Endothelial cell of umbilical vein (primary cell): ENCODE results near the gene CLIC5. TPM values are rescaled to one million over a fixed set of nuclear protein-coding genes. Genes with fewer than 3 reads are reported as not detected.
"Not testable (repeated sequence)": the region's sequence is repeated elsewhere in the genome, so short reads cannot be mapped to it uniquely, and the experiment has no call there.

ENCODE experiments used
- BruUV-seq: library from RNA; stranded (reverse); fragments of 400-500 nt; replicated peaks from 2 replicates; lab custom pipeline; 2021; lab: Mats Ljungman, UMichigan
- CTCF ChIA-PET: fragments of 300-600, 350-600 bp; sonication (Branson Sonifier 250); formaldehyde crosslinking; loops from one replicate; lab custom pipeline; 2021; ENCODE audit warnings: antibody characterized with exemption, inconsistent platforms; lab: Charles Lee
- POLR2A ChIA-PET: fragments of 300-600, 350-600 bp; sonication (Branson Sonifier 250); formaldehyde crosslinking; loops from one replicate; lab custom pipeline; 2021; ENCODE audit warnings: antibody characterized with exemption, inconsistent platforms; lab: Charles Lee
- DNase-seq: peaks from one replicate; pipeline ENCODE4 v3.0.0-alpha.2; 2011; ENCODE audit warnings: low read depth, low spot score
- FAIRE-seq: peaks from 2 replicates; lab custom pipeline; 2011; peaks lifted over from hg19 to GRCh38; lab: Jason Lieb, UNC
- H2AFZ ChIP-seq: 2 replicates; pipeline ENCODE4 v1.6.0; 2012; ENCODE audit warnings: low read depth, low read length, control low read depth, inconsistent platforms
- H3K27ac ChIP-seq: 2 replicates; pipeline ENCODE4 v1.5.1; 2011; ENCODE audit warnings: low read depth, mild to moderate bottlenecking, control low read depth, low read length, moderate library complexity; ENCODE audit not compliant: insufficient read depth
- H3K27me3 ChIP-seq, 2 experiments: 2 replicates each; pipeline versions ENCODE4 v1.6.0 to v1.6.1; 2011; ENCODE audit warnings: low read length in 2 of 2, mixed read lengths in 1 of 2; ENCODE audit not compliant: control insufficient read depth in 2 of 2, insufficient read depth in 2 of 2
- H3K36me3 ChIP-seq, 2 experiments: 2 replicates in 1 of 2; 3 replicates in 1 of 2; pipeline ENCODE4 v1.5.1; 2011; ENCODE audit warnings: low read length in 2 of 2, mild to moderate bottlenecking in 1 of 2, moderate library complexity in 1 of 2; ENCODE audit not compliant: control insufficient read depth in 2 of 2, insufficient read depth in 2 of 2; ENCODE audit errors: extremely low read depth in 1 of 2
- H3K4me1 ChIP-seq: 3 replicates; pipeline ENCODE4 v1.5.1; 2011; ENCODE audit warnings: mild to moderate bottlenecking, low read length; ENCODE audit not compliant: control insufficient read depth, insufficient read depth; ENCODE audit errors: extremely low read depth
- H3K4me2 ChIP-seq: 2 replicates; pipeline ENCODE4 v1.6.1; 2011; ENCODE audit warnings: low read length, control low read depth, mixed read lengths; ENCODE audit not compliant: insufficient read depth
- H3K4me3 ChIP-seq, 3 experiments: fragments of 200-600 bp in 1 of 3; sonication (generic), shearing (Covaris generic) in 1 of 3; replicated peaks in 1 of 3; 2 replicates each; pipeline ENCODE4 v1.5.1; 2011 to 2016; ENCODE audit warnings: control low read depth in 3 of 3, low read length in 3 of 3, mild to moderate bottlenecking in 2 of 3, inconsistent platforms in 1 of 3, low read depth in 1 of 3, moderate library complexity in 1 of 3; ENCODE audit not compliant: insufficient read depth in 1 of 3
- H3K79me2 ChIP-seq: 2 replicates; pipeline ENCODE4 v1.6.0; 2012; ENCODE audit warnings: low read length, inconsistent platforms; ENCODE audit not compliant: control insufficient read depth, insufficient read depth
- H3K9ac ChIP-seq: replicated peaks from 2 replicates; pipeline ENCODE3; 2011; ENCODE audit warnings: low read length, control low read depth; ENCODE audit not compliant: insufficient read depth; ENCODE audit errors: extremely low read depth
- H3K9me1 ChIP-seq: replicated peaks from 3 replicates; pipeline ENCODE4 v1.6.0; 2011; ENCODE audit warnings: mild to moderate bottlenecking, low read length; ENCODE audit not compliant: control insufficient read depth, insufficient read depth; ENCODE audit errors: extremely low read depth
- H3K9me3 ChIP-seq: replicated peaks from 2 replicates; pipeline ENCODE4 v1.5.1; 2012; ENCODE audit warnings: low read length, inconsistent platforms; ENCODE audit not compliant: control insufficient read depth, insufficient read depth
- H4K20me1 ChIP-seq: replicated peaks from 2 replicates; pipeline ENCODE3; 2011; ENCODE audit warnings: mild to moderate bottlenecking, low read length; ENCODE audit not compliant: control insufficient read depth, insufficient read depth; ENCODE audit errors: extremely low read depth
- CTCF ChIP-seq, 2 donors: IDR thresholded peaks; 1 replicate in 1 of 2; 2 replicates in 1 of 2; pipeline ENCODE4 v1.5.1; 2011; ENCODE audit warnings: low read length in 2 of 2, mild to moderate bottlenecking in 2 of 2, moderate library complexity in 2 of 2, control low read depth in 1 of 2, inconsistent platforms in 1 of 2, low read depth in 1 of 2; ENCODE audit not compliant: insufficient read depth in 1 of 2; ENCODE audit errors: extremely low read depth in 1 of 2
- EZH2 ChIP-seq: IDR thresholded peaks from 2 replicates; pipeline ENCODE4 v1.6.1; 2012; ENCODE audit warnings: borderline replicate concordance, low read depth, mild to moderate bottlenecking, moderate library complexity, low read length, inconsistent platforms; ENCODE audit not compliant: severe bottlenecking
- FOS ChIP-seq: IDR thresholded peaks from 2 replicates; pipeline ENCODE4 v1.6.1; 2011; ENCODE audit warnings: mild to moderate bottlenecking, low read length, moderate library complexity, borderline replicate concordance; ENCODE audit not compliant: insufficient read depth
- GATA2 ChIP-seq: IDR thresholded peaks from 2 replicates; pipeline ENCODE4 v1.7.0; 2011; ENCODE audit warnings: low read depth, mild to moderate bottlenecking, moderate library complexity, mixed read lengths, low read length; ENCODE audit not compliant: insufficient read length, insufficient read depth
- JUN ChIP-seq: IDR thresholded peaks from 2 replicates; pipeline ENCODE4 v1.6.1; 2011; ENCODE audit warnings: borderline replicate concordance, low read depth; ENCODE audit not compliant: insufficient read length, insufficient read depth
- MAX ChIP-seq: IDR thresholded peaks from 2 replicates; pipeline ENCODE4 v1.6.1; 2011; ENCODE audit not compliant: insufficient read depth, insufficient read length
- MYC ChIP-seq: IDR thresholded peaks from one replicate; pipeline ENCODE4 v1.6.1; 2011; ENCODE audit warnings: mild to moderate bottlenecking, low read depth, low read length
- POLR2A ChIP-seq: IDR thresholded peaks from 2 replicates; pipeline ENCODE4 v1.6.1; 2012; ENCODE audit warnings: low read depth, mild to moderate bottlenecking, control low read depth, low read length
- POLR2AphosphoS5 ChIP-seq: IDR thresholded peaks from 2 replicates; pipeline ENCODE4 v1.6.1; 2012; ENCODE audit warnings: low read depth, mild to moderate bottlenecking, control low read depth, low read length, moderate library complexity; ENCODE audit not compliant: insufficient read depth
- dilution Hi-C: fragments of 300-500 bp; cut with MboI; formaldehyde crosslinking; loops from one replicate; pipeline ENCODE4 v1.15.0; 2019; ENCODE audit warnings: low sequenced_read_pairs; ENCODE audit not compliant: extremely low pct_ligation_motif_present
- intact Hi-C: fragments of 100-400 bp; cut with micrococcal nuclease; formaldehyde crosslinking; loops from one replicate; pipeline ENCODE4 v1.10.0; 2022
- polyA plus RNA-seq, 4 experiments: library from polyadenylated mRNA; depleted of rRNA in 3 of 4; stranded (reverse) in 3 of 4; unstranded in 1 of 4; fragments of >200 nt; gene quantifications; 2 replicates each; pipeline versions ENCODE4 v1.2.1 to v1.2.3, GENCODE V29; 2011 to 2012; ENCODE audit warnings: missing spikeins in 1 of 4
- total RNA-seq: library from RNA; stranded (reverse); gene quantifications from 2 replicates; pipeline ENCODE4 v1.2.3, GENCODE V29; 2021

CLIC5 gene
- total and polyA plus RNA-seq, 2 donors (not counting 3 experiments of a cell fraction or from before 2014, with no cell fraction given) = 0.07 TPM; not detected in 1

- CTCF ChIA-PET = interaction anchor here (1.0 to 10.5 kb wide), 7 partner anchors 213 to 1452 kb away, joined by 3 to 302 read pairs (median 5); no protein-coding TSS in a partner anchor
- no peaks in the 10 kb centered on the region for H4K20me1 ChIP-seq
- H3K36me3 ChIP-seq = no peaks in the 10 kb centered on the region
- no peak overlapping the region for H2AFZ ChIP-seq
- no peak for DNase-seq
- H3K27ac ChIP-seq = no peak overlapping the region
- POLR2A ChIA-PET = no interaction called here
- no peaks in the 10 kb centered on the region for H3K9me3 ChIP-seq
- peaks cover 0 to 7% of the 10 kb centered on the region in 2 experiments for H3K27me3 ChIP-seq
- BruUV-seq = no TSS peak
- TF ChIP-seq GATA2 = no peak
- no peak for TF ChIP-seq POLR2A
- TF ChIP-seq EZH2 = no peak
- TF ChIP-seq MAX = no peak
- TF ChIP-seq CTCF (IDR thresholded peaks at IDR 0.05; ENCODE audit: extremely low read depth in 1 of 2, insufficient read depth in 1 of 2, low read depth in 1 of 2, low read length in 2 of 2) = no peak
- no peak for TF ChIP-seq JUN
- TF ChIP-seq FOS = no peak
- TF ChIP-seq POLR2AphosphoS5 = no peak
- TF ChIP-seq MYC = no peak
- no peak overlapping the region for H3K4me3 ChIP-seq
- no peaks in the 10 kb centered on the region for H3K79me2 ChIP-seq
- FAIRE-seq = no peak
- intact Hi-C loops = loop anchor here (5.0 kb wide), 1 partner anchor 1120 kb away; no protein-coding TSS in a partner anchor
- dilution Hi-C loops = no loop called here
- no peaks in the 10 kb centered on the region for H3K9me1 ChIP-seq
- no peak overlapping the region for H3K4me2 ChIP-seq
- H3K9ac ChIP-seq = no peak overlapping the region
- H3K4me1 ChIP-seq = no peaks in the 10 kb centered on the region
Measured at GRCh38 chr6:45927421-45928320, 88.0 kb downstream of the CLIC5 start.

- H3K4me1 ChIP-seq, H3K27me3 ChIP-seq, H3K9me3 ChIP-seq, H3K79me2 ChIP-seq, H4K20me1 ChIP-seq, dilution Hi-C loops, H2AFZ ChIP-seq, H3K9me1 ChIP-seq, H3K4me3 ChIP-seq, H3K27ac ChIP-seq, H3K36me3 ChIP-seq, BruUV-seq, FAIRE-seq, POLR2A ChIA-PET, H3K4me2 ChIP-seq, DNase-seq, H3K9ac ChIP-seq: not testable (repeated sequence)
- CTCF ChIA-PET = interaction anchor here (1.0 to 10.5 kb wide), 5 partner anchors 484 to 1451 kb away, joined by 4 to 302 read pairs (median 5); no protein-coding TSS in a partner anchor
- intact Hi-C loops = loop anchor here (5.0 kb wide), 1 partner anchor 1121 kb away; no protein-coding TSS in a partner anchor
Measured at GRCh38 chr6:45926423-45926822, 89.2 kb downstream of the CLIC5 start.
